OCI-LY7 (cell line): ENCODE data around the gene HCST.

Source experiments
- EZH2phosphoT487 ChIP-seq: fragments of 200-600 bp; sonication (generic); IDR thresholded peaks from 2 replicates; pipeline ENCODE4 v1.6.1; 2018; ENCODE audit warnings: low read depth, borderline replicate concordance, mild to moderate bottlenecking, mixed run types, antibody characterized with exemption, low read length, moderate library complexity, mixed read lengths
- TF ChIP-seq, protein P1 (sequence below): fragments of 200-600 bp; sonication (generic); conservative IDR thresholded peaks from 2 replicates; pipeline ENCODE4 v1.5.1; 2014; ENCODE audit warnings: mild to moderate bottlenecking, antibody characterized with exemption, low read length, moderate library complexity, mixed read lengths

GRCh38 chr19:35932291-35932936 lies 30.1 kb downstream of the HCST start:
- TF ChIP-seq, protein P1, sequence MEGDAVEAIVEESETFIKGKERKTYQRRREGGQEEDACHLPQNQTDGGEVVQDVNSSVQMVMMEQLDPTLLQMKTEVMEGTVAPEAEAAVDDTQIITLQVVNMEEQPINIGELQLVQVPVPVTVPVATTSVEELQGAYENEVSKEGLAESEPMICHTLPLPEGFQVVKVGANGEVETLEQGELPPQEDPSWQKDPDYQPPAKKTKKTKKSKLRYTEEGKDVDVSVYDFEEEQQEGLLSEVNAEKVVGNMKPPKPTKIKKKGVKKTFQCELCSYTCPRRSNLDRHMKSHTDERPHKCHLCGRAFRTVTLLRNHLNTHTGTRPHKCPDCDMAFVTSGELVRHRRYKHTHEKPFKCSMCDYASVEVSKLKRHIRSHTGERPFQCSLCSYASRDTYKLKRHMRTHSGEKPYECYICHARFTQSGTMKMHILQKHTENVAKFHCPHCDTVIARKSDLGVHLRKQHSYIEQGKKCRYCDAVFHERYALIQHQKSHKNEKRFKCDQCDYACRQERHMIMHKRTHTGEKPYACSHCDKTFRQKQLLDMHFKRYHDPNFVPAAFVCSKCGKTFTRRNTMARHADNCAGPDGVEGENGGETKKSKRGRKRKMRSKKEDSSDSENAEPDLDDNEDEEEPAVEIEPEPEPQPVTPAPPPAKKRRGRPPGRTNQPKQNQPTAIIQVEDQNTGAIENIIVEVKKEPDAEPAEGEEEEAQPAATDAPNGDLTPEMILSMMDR: no peak
- TF ChIP-seq EZH2phosphoT487: no peak
